ENCODE measurements around the gene TTC7B.
"Not testable (repeated sequence)": the region's sequence is repeated elsewhere in the genome, so short reads cannot be mapped to it uniquely, and the experiment has no call there.

- TF ChIP-seq CTCF (IDR thresholded peaks at IDR 0.05 in 2 of 3, conservative IDR thresholded peaks at IDR 0.05 in 1 of 3; ENCODE audit: borderline replicate concordance in 1 of 3, insufficient read depth in 1 of 3, low read depth in 2 of 3, low read length in 2 of 3); POLR2AphosphoS5 (IDR thresholded peaks at IDR 0.05; ENCODE audit: low read depth, low read length); SP1 (IDR thresholded peaks at IDR 0.05; ENCODE audit: low read depth): not testable (repeated sequence)
Observed at GRCh38 chr14:90838531-90838930, 22.3 kb upstream of the TTC7B start.
